ENCODE results near the gene TMEM50A. TPM values are rescaled to one million over a fixed set of nuclear protein-coding genes. Genes with fewer than 3 reads are reported as not detected.

Gene TMEM50A
- total and polyA plus RNA-seq, 2 donors (not counting 1 experiment from before 2014, with no cell fraction given), result 20.7 to 62.6 TPM

Other genes with a start within 250 kb of the TMEM50A start
- gene SYF2, start 105.8 kb upstream of the TMEM50A start, total RNA-seq, result 57.4 and 67.3 TPM in 2 replicates
- gene SYF2, start 105.8 kb upstream of the TMEM50A start, polyA plus RNA-seq, result 21.9 and 58.0 TPM in 2 replicates
- 474 and 482 TPM in 2 replicates for gene RSRP1, start 90.9 kb upstream of the TMEM50A start, total RNA-seq
- gene RSRP1, start 90.9 kb upstream of the TMEM50A start, polyA plus RNA-seq, result 387 and 492 TPM in 2 replicates
- not detected in 2 replicates for gene RHD, start 65.8 kb upstream of the TMEM50A start, total RNA-seq
- gene RHD, start 65.8 kb upstream of the TMEM50A start, polyA plus RNA-seq, result not detected in 2 replicates
- not detected in 2 replicates for gene RHCE, start 82.5 kb downstream of the TMEM50A start, total RNA-seq
- gene RHCE, start 82.5 kb downstream of the TMEM50A start, polyA plus RNA-seq, result 0.06 and 0.28 TPM in 2 replicates
- 20.7 and 21.2 TPM in 2 replicates for gene MACO1, start 92.6 kb downstream of the TMEM50A start, total RNA-seq
- 4.9 and 7.5 TPM in 2 replicates for gene MACO1, start 92.6 kb downstream of the TMEM50A start, polyA plus RNA-seq
- 22.4 and 24.3 TPM in 2 replicates for gene LDLRAP1, start 205.3 kb downstream of the TMEM50A start, total RNA-seq
- 16.3 and 22.7 TPM in 2 replicates for gene LDLRAP1, start 205.3 kb downstream of the TMEM50A start, polyA plus RNA-seq